GOT3 (cell line): Measurements from ENCODE around the gene UBE4B.
"Not testable (repeated sequence)": the region's sequence is repeated elsewhere in the genome, so short reads cannot be mapped to it uniquely, and the experiment has no call there.

Experiments
- DNase-seq: peaks from one replicate; lab custom pipeline; 2025; ENCODE audit warnings: mixed read lengths; lab: John Stamatoyannopoulos, UW

Gene UBE4B

DNA sequence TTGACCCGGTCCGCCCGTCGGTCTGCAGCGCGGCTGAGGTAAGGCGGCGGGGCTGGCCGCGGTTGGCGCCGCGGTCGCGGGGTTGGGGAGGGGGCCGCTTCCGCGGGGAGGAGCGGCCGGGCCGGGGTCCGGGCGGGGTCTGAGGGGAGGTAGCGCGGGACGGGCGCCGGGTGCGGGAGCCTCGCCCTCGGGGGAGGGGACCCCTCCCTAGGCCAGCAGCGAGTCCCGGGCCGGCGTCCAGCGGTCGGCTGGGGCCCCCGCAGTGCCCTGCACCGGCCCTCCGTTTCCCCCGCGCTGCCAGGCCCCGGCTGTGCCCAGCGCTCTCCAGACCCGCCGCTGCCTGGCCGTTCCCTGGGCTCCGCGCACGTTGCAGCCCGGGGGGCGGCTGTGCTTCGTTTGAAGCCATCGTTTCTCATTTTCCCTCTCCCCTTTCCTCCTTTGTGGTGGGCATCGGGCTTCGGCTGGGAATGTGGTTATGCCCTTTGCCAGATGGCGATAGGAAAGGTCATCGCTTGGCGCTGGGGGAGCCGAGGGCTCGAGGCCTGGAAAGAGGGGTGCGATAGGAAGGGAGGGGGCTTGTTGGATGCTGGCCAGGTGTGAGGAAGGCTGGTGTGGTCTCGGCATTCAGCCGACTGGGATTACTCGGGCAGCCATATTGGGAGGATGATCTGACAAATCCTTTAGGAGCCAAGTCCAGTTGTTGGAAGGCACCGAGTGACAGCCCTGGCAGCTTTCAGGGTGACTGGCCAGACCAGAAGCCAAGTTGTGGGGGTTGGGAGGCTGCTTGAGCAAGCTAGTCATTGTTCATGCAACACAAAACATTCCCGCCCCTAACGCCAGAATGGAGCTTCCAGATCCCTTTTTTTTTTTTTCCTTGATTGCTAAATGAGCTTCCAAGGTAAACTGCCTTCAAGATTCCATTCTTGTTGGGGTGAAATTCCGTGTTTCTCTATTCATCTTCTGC, 178.4 kb downstream of the UBE4B start:
- peak; percentile 52 for DNase-seq

DNA sequence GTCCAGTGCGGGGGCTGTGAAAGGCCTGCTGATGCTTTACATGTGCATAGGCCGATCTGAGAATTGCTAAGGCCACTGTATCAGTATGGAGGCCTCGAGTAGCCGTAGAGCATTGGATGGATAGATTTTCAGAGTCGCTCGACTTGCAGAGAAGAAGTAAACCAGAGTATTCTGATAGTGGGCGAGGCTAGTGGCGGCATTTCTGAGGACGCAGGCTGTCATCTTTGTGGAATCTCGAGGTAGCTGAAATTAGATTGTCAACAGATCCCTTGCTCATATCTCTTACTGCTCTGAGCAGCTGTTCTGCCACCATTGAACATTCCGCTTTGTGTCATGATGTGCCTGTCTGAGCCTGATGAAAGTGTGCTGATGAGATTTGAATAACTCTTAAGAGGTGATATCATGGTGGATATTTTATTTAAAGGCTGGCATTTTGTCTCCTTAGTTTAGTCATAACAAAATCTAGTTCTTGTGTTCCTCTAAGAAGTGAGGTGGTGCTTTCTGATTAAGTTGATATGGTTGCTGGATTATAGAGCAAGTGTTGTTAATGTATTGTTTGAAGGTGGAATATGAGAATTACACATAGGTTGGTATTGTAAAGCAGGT, 179.2 kb downstream of the UBE4B start:
- no peak for DNase-seq

DNA sequence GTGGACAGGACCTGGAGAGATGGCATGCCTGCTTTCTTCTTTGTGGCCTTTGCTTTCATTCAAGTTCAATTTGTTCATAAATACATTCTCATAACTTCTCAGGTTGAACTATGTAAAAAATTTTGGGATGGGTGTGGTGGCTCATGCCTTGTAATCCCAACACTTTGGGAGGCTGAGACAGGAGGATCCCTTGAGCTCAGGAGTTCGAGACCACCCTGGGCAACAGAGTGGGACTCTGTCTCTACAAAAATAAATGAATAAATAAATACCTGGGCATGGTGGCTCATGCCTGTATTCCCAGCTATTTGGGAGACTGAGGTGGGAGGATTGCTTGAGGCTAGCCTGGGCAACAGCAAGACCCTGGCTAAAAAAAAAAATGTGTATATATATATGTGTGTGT, 179.7 kb downstream of the UBE4B start:
- DNase-seq: no peak

DNA sequence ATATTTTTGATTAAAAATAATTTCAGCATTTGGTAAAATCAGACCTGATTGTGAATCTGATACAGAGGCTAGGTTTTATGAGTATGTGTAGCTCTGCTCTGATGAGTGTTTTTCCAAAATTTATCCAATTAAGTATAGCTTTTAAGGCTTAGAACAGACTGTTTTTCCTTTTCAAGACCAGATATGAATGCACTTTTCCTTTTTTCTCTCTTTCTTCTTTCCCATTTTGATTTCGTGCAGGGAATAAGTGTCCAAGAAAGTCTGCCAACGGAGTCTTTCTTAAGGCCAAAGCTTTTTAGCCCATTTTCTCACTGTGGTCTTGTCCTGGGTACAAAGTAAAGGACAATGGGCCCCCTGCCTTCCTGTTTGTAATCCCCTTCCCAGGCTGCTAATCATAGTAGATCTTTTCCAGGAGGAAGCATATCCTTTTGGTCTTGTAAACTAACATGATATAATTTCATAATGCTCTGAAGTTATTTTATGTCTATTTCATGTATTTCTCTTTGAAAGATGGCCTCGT, 180.5 kb downstream of the UBE4B start:
- DNase-seq: no peak

DNA sequence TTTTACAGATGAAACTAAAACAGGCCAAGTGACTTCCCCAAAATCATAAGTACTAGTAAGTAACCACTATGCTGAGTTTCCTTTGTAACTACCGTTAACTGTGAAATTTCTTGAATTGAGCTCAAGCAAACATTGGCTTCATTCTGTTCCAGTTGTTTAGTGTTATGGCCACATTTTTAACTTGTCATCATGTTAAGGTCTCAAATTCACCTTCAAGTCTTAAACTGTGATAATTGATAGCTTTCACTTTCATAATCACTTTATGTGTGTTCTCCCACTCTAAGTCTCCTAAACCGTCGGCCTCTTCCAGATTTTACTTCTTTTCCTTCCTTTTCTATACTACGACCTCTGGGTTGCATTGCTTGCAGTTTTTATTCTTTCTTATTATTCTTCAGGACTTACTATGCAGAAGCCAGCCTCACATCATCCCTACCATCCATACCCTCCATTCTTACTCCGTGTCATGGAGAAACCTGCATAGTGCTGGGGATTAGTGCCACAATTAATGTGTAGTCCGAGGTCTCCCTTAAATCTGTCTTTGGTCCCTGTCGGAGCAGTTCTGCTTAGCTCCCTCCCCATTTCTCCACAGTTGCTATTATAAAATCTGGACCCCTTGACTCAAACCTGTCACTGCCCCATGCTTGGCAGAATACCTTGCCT, 183.5 kb downstream of the UBE4B start:
- no peak for DNase-seq

DNA sequence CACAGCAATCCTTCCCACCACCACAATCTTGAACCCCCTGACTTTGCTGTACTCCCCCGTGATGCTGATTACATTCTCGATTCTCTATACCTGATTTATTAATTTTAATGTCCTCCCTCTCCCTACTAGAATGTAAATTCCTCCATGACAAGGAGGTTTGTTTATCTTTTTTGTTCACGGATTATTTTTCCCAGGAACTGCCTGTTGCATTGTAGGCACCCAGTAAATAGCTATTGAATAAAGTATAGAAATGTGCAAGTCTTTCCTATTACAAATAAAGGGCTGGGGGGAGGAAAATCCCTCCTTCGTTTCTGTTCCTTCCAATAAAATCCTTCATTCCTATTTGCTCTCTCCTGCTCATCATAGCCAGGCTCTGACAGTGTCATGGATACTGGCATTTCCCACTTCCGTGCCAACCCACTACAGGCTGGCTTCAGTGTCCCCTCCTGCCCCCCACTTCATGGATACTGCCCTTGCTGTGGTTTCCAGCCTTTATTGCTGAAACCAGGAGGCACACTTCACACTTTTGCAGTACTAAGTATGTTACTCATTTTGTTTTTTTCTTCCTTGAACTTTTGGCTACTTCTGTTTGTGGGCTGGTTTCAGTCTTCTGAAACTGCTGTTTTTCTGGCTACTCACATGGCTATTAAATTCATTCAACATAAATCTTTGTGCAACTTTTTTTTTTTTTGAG, 185.1 kb downstream of the UBE4B start:
- DNase-seq: no peak

DNA sequence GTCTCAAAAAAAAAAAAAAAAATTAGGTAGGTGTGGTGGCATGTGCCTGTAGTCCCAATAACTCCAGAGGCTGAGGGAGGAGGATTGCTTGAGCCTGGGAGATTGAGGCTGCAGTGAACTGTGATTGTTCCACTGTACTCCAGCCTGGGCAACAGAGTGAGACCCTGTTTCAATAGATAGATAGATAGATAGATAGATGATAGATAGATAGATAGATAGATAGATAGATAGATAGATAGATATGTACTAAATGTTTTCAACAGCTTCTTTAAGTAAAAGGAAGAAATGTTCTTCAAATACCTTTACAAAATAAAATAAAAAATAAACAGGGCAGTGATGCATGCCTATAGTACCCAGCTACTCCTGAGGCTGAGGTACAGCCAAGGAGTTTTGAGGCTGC, 187.4 kb downstream of the UBE4B start:
- DNase-seq: no peak

DNA sequence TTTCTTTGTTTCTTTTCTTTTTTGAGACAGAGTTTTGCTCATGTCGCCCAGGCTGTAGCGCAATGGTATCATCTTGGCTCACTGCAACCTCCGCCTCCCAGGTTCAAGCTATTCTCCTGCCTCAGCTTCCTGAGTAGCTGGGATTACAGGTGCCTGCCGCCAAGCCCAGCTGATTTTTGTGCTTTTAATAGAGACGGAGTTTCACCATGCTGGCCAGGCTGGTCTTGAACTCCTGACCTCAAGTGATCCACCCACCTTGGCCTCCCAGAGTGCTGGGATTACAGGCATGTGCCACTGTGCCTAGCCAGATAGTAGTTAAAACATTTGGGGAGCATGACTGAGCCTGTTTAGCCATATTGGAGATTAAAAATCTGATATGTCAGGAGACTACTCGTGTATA, 187.9 kb downstream of the UBE4B start:
- not testable (repeated sequence) for DNase-seq

DNA sequence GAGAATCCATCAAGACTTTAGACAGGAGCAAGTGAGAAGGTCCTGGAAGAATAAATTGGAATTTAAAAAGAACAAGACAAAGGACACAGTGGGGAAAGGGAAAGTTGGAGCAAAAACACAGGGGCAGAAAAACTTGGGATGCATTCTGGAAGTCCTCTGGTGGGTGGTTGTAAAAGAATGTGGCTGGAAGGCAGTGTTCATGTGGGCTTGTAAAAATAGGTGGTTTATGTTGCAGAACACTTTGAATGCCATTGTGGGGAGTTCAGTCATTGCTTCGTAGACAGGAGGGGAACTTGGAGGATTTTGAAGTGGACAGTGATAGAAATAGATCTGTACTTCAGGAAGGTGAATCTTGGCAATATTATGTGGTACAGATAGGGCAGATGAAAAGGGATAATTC, 192.8 kb downstream of the UBE4B start:
- no peak for DNase-seq

DNA sequence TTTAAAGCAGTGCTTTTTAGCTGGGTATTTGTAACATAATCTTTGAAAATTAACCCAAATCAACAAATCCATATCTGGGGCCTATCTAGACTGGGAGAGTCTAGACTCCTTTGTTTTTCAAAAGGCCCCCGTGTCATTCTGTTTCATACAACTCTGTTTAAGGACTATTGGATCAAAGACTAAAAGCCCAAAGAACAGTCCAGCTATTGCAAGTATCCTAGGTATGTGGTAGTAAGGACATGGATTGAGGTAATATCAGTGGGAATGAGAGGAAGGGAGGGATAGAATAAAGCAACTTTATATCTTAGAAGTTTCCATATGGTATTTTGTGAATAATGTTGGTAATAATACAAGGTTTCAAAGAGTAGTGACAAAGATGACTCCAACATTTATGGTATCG, 195.8 kb downstream of the UBE4B start:
- DNase-seq: no peak

DNA sequence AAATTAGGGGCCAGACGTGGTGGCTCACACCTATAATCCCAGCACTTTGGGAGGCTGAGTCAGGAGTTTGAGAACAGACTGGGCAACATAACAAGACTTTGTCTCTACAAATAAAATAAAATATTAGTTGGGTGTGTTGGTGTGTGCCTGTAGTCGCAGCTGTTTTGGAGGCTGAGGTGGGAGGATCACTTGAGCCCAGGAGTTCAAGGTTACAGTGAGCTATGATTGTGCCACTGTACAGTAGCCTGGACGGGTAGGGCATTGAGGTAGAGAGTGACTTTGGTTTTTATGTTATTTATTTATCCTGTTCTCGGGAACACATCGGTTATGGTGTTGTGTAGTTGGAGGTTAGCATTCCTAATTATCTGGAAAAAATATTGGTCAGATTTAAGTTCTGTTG, 197.1 kb downstream of the UBE4B start:
- no peak for DNase-seq
